HepG2 (cell line): ENCODE results near the gene SLC4A11. TPM values are rescaled to one million over a fixed set of nuclear protein-coding genes. Genes with fewer than 3 reads are reported as not detected.

Source experiments
- ARID4A ChIP-seq: sonication (generic); formaldehyde crosslinking; IDR thresholded peaks from 2 replicates; pipeline ENCODE4 v1.5.0; 2020; ENCODE audit warnings: mild to moderate bottlenecking, missing genetic modification reagents, borderline replicate concordance
- BRF2 ChIP-seq: sonication (generic); formaldehyde crosslinking; IDR thresholded peaks from 2 replicates; pipeline ENCODE4 v1.8.1; 2022; ENCODE audit warnings: mild to moderate bottlenecking, missing genetic modification reagents
- GATAD2A ChIP-seq: IDR thresholded peaks from 2 replicates; pipeline ENCODE4 v1.6.1; 2016
- HOXA9 ChIP-seq: sonication (generic); formaldehyde crosslinking; IDR thresholded peaks from 2 replicates; pipeline ENCODE4 v1.8.1; 2022; ENCODE audit warnings: missing genetic modification reagents, mild to moderate bottlenecking, moderate library complexity, borderline replicate concordance
- IKZF4 ChIP-seq: sonication (generic); formaldehyde crosslinking; IDR thresholded peaks from 2 replicates; pipeline ENCODE4 v1.5.1; 2020; ENCODE audit warnings: borderline replicate concordance, mild to moderate bottlenecking, low read depth, missing genetic modification reagents; ENCODE audit errors: not compliant biosample characterization
- MATR3 ChIP-seq: sonication (generic); formaldehyde crosslinking; IDR thresholded peaks from 2 replicates; pipeline ENCODE4 v1.4.0; 2020; ENCODE audit warnings: missing genetic modification reagents
- NFYC ChIP-seq: IDR thresholded peaks from 2 replicates; pipeline ENCODE4 v1.6.1; 2016; ENCODE audit warnings: missing genetic modification reagents, missing compliant biosample characterization
- RFX3 ChIP-seq: IDR thresholded peaks from 2 replicates; pipeline ENCODE4 v1.6.1; 2016; ENCODE audit warnings: missing biosample characterization, missing genetic modification reagents
- SIN3A ChIP-seq: IDR thresholded peaks from 2 replicates; pipeline ENCODE4 v1.6.1; 2011; ENCODE audit warnings: low read depth, mild to moderate bottlenecking, control low read depth, low read length, borderline replicate concordance
- SP1 ChIP-seq, 2 experiments: fragments of 450-650 bp in 1 of 2; sonication (generic) in 1 of 2; formaldehyde crosslinking in 1 of 2; IDR thresholded peaks; 2 replicates each; pipeline versions ENCODE4 v1.4.0 to v1.6.1; 2016 to 2020; ENCODE audit warnings: missing genetic modification reagents in 1 of 2
- ZBTB40 ChIP-seq, 2 experiments: fragments of 450-650 bp in 1 of 2; sonication (generic) in 1 of 2; formaldehyde crosslinking in 1 of 2; IDR thresholded peaks; 2 replicates each; pipeline versions ENCODE4 v1.6.1 to v1.8.0; 2016 to 2022; ENCODE audit warnings: antibody characterized with exemption in 1 of 2, mild to moderate bottlenecking in 1 of 2, missing genetic modification reagents in 1 of 2
- ZNF329 ChIP-seq: sonication (generic); formaldehyde crosslinking; IDR thresholded peaks from 2 replicates; pipeline ENCODE4 v1.9.0; 2021; ENCODE audit warnings: low read depth, mild to moderate bottlenecking, missing genetic modification reagents
- ZNF468 ChIP-seq: sonication (generic); formaldehyde crosslinking; IDR thresholded peaks from 2 replicates; pipeline ENCODE4 v1.8.0; 2022; ENCODE audit warnings: mild to moderate bottlenecking, moderate library complexity, missing genetic modification reagents
- polyA plus RNA-seq, 8 experiments: library from polyadenylated mRNA; depleted of rRNA in 3 of 8; stranded (reverse) in 7 of 8; unstranded in 1 of 8; fragments of >200 nt; fragmentation: Illumina TruSeq in 4 of 8; extraction: Trizol in 4 of 8; gene quantifications; 2 replicates each; pipeline versions ENCODE4 v1.2.1 to v1.2.3, GENCODE V29; 2011 to 2016; ENCODE audit warnings: low read depth in 4 of 8, missing spikeins in 1 of 8, mixed read lengths in 1 of 8; ENCODE audit not compliant: insufficient read depth in 1 of 8
- total RNA-seq, 5 experiments: library from RNA; depleted of rRNA; stranded (reverse); fragments of >200 nt; fragmentation: Illumina TruSeq; extraction: Trizol; gene quantifications; 2 replicates each; pipeline ENCODE4 v1.2.3, GENCODE V29; 2016; ENCODE audit warnings: low read depth in 1 of 5

SLC4A11 gene
- total and polyA plus RNA-seq, 2 of the 13 experiments (the other 11 are each of a cell fraction or from before 2014, with no cell fraction given) = 3.9 to 27.0 TPM

GRCh38 chr20:3209257-3209945, 29.6 kb downstream of the SLC4A11 start, which contains the start of gene ITPA (continued):
- peak; percentile 77 for TF ChIP-seq ZBTB40 (IDR thresholded peaks at IDR 0.05)
- peak; percentile 74; the same call in 1 of the 2 replicates for TF ChIP-seq ZBTB40 (CRISPR knock-in tag; IDR thresholded peaks at IDR 0.05)
- no peak for TF ChIP-seq IKZF4 (CRISPR knock-in tag)
- no peak; the same call in 1 of the 2 replicates for TF ChIP-seq ZNF329 (CRISPR knock-in tag)
- no peak for TF ChIP-seq ZNF468 (CRISPR knock-in tag)
- TF ChIP-seq NFYC = peak; percentile 34; the same call in 1 of the 2 replicates
- peak; percentile 28; the same call in 1 of the 2 replicates for TF ChIP-seq RFX3
- TF ChIP-seq SIN3A = peak; percentile 94
- peak; percentile 64; the same call in 1 of the 2 replicates for TF ChIP-seq BRF2 (CRISPR knock-in tag)
- no peak for TF ChIP-seq MATR3 (CRISPR knock-in tag)
- no peak for TF ChIP-seq HOXA9 (CRISPR knock-in tag)
- TF ChIP-seq GATAD2A (CRISPR knock-in tag) = peak; percentile 59
- peak; percentile 98 for TF ChIP-seq ARID4A (CRISPR knock-in tag)
- no peak for TF ChIP-seq SP1 (IDR thresholded peaks at IDR 0.05)
- TF ChIP-seq SP1 (CRISPR knock-in tag; IDR thresholded peaks at IDR 0.05) = no peak; the same call in 1 of the 2 replicates
